BE2C (cell line): Measurements from ENCODE around the gene MECP2.

Source experiments
- DNase-seq: peaks from one replicate; pipeline ENCODE4 v3.0.0-alpha.2; 2020
- H3K27me3 ChIP-seq: fragments of 250-450 bp; sonication (Bioruptor Pico); 2 replicates; pipeline ENCODE4 v1.5.1; 2020; ENCODE audit warnings: mild to moderate bottlenecking
- H3K36me3 ChIP-seq: fragments of 250-450 bp; sonication (Bioruptor Pico); 2 replicates; pipeline ENCODE4 v1.5.1; 2020; ENCODE audit warnings: mild to moderate bottlenecking
- H3K4me1 ChIP-seq: fragments of 250-450 bp; sonication (Bioruptor Pico); 2 replicates; pipeline ENCODE4 v1.5.1; 2020
- H3K4me3 ChIP-seq: 2 replicates; pipeline ENCODE4 v1.5.1; 2011; ENCODE audit warnings: low read depth, low read length
- H3K9me3 ChIP-seq: fragments of 250-450 bp; sonication (Bioruptor Pico); 2 replicates; pipeline ENCODE4 v1.5.1; 2020
- CTCF ChIP-seq: IDR thresholded peaks from 2 replicates; pipeline ENCODE4 v1.5.1; 2012; ENCODE audit warnings: mild to moderate bottlenecking, low read depth, low read length

MECP2 gene

GRCh38 chrX:153993079-153993478 lies 104.4 kb downstream of the MECP2 start:
- H3K4me3 ChIP-seq = no peak overlapping the region
- H3K4me1 ChIP-seq = no peaks in the 10 kb centered on the region
- TF ChIP-seq CTCF = no peak
- no peaks in the 10 kb centered on the region for H3K9me3 ChIP-seq
- DNase-seq = no peak
- H3K36me3 ChIP-seq = no peaks in the 10 kb centered on the region
- no peaks in the 10 kb centered on the region for H3K27me3 ChIP-seq

- H3K4me3 ChIP-seq = no peak overlapping the region
- no peaks in the 10 kb centered on the region for H3K4me1 ChIP-seq
- no peaks in the 10 kb centered on the region for H3K9me3 ChIP-seq
- DNase-seq = no peak
- no peaks in the 10 kb centered on the region for H3K27me3 ChIP-seq
- no peaks in the 10 kb centered on the region for H3K36me3 ChIP-seq
- no peak for TF ChIP-seq CTCF
These were observed 105.3 kb downstream of the MECP2 start for GRCh38 chrX:153992180-153992579.

GRCh38 chrX:153991013-153991580 lies 106.4 kb downstream of the MECP2 start:
- TF ChIP-seq CTCF = no peak
- H3K9me3 ChIP-seq = no peaks in the 10 kb centered on the region
- H3K27me3 ChIP-seq = no peaks in the 10 kb centered on the region
- no peak overlapping the region for H3K4me3 ChIP-seq
- no peak for DNase-seq
- H3K4me1 ChIP-seq = no peaks in the 10 kb centered on the region
- H3K36me3 ChIP-seq = no peaks in the 10 kb centered on the region

GRCh38 chrX:153989973-153990655 lies 107.4 kb downstream of the MECP2 start:
- DNase-seq = no peak
- Histone ChIP-seq H3K4me1 (no peaks in the 10 kb centered on the region), H3K4me3 (no peak overlapping the region), H3K27me3 (no peaks in the 10 kb centered on the region), H3K9me3 (no peaks in the 10 kb centered on the region), H3K36me3 (no peaks in the 10 kb centered on the region)
- no peak for TF ChIP-seq CTCF

GRCh38 chrX:153988493-153988892 lies 109.0 kb downstream of the MECP2 start:
- Histone ChIP-seq H3K36me3 (no peaks in the 10 kb centered on the region), H3K27me3 (no peaks in the 10 kb centered on the region), H3K9me3 (no peaks in the 10 kb centered on the region), H3K4me1 (no peaks in the 10 kb centered on the region), H3K4me3 (no peak overlapping the region)
- no peak for DNase-seq
- no peak for TF ChIP-seq CTCF
